Mesenchymal stem cell (in vitro differentiated cells and primary cell): ENCODE data around the gene PPP1R27.

Source experiments
- DNase-seq: peaks from one replicate; pipeline ENCODE4 v3.0.0-alpha.2; 2013
- H2AFZ ChIP-seq: one replicate; pipeline ENCODE4 v1.6.1; 2013; ENCODE audit warnings: low read depth, mild to moderate bottlenecking, control low read depth, inconsistent platforms, low read length, moderate library complexity
- H2AK5ac ChIP-seq: 2 replicates; pipeline ENCODE4 v1.6.1; 2013; ENCODE audit warnings: low read length, moderate library complexity, mild to moderate bottlenecking, inconsistent platforms; ENCODE audit not compliant: severe bottlenecking
- H2BK120ac ChIP-seq: one replicate; pipeline ENCODE4 v1.6.1; 2013; ENCODE audit warnings: low read depth, mild to moderate bottlenecking, inconsistent platforms, low read length, moderate library complexity
- H2BK12ac ChIP-seq, 2 experiments: one replicate each; pipeline ENCODE4 v1.6.1; 2013; ENCODE audit warnings: inconsistent platforms in 2 of 2, low read length in 2 of 2, mild to moderate bottlenecking in 2 of 2, moderate library complexity in 2 of 2, control low read depth in 1 of 2
- H2BK15ac ChIP-seq: one replicate; pipeline ENCODE4 v1.6.1; 2013; ENCODE audit warnings: mild to moderate bottlenecking, low read depth, inconsistent platforms; ENCODE audit not compliant: poor library complexity, severe bottlenecking
- H2BK5ac ChIP-seq: 2 replicates; pipeline ENCODE4 v1.6.1; 2013; ENCODE audit warnings: low read depth, mild to moderate bottlenecking, low read length, control low read depth, inconsistent platforms; ENCODE audit not compliant: poor library complexity, severe bottlenecking
- H3K14ac ChIP-seq, 2 experiments: one replicate each; pipeline ENCODE4 v1.6.1; 2013; ENCODE audit warnings: inconsistent platforms in 2 of 2, low read length in 2 of 2, control low read depth in 1 of 2, mild to moderate bottlenecking in 1 of 2, moderate library complexity in 1 of 2
- H3K18ac ChIP-seq, 2 experiments: one replicate each; pipeline ENCODE4 v1.6.1; 2013; ENCODE audit warnings: inconsistent platforms in 2 of 2, low read length in 2 of 2, control low read depth in 1 of 2, low read depth in 1 of 2, mild to moderate bottlenecking in 1 of 2
- H3K23ac ChIP-seq, 2 experiments: one replicate each; pipeline ENCODE4 v1.6.1; 2013; ENCODE audit warnings: inconsistent platforms in 2 of 2, low read length in 2 of 2, mild to moderate bottlenecking in 2 of 2, moderate library complexity in 2 of 2, control low read depth in 1 of 2
- H3K27ac ChIP-seq: 2 replicates; pipeline ENCODE4 v1.5.1; 2013; ENCODE audit warnings: mild to moderate bottlenecking, moderate library complexity, low read length, control low read depth, inconsistent platforms; ENCODE audit not compliant: poor library complexity, severe bottlenecking
- H3K27me3 ChIP-seq, 2 experiments: 2 replicates each; pipeline versions ENCODE4 v1.6.1 to v1.7.0; 2013; ENCODE audit warnings: low read length in 2 of 2, mild to moderate bottlenecking in 2 of 2, moderate library complexity in 2 of 2, control low read depth in 1 of 2, inconsistent platforms in 1 of 2; ENCODE audit not compliant: control insufficient read depth in 1 of 2, insufficient read depth in 1 of 2
- H3K36me3 ChIP-seq, 2 experiments: 2 replicates each; pipeline versions ENCODE4 v1.6.1 to v1.7.0; 2013; ENCODE audit warnings: low read length in 2 of 2, control low read depth in 1 of 2, inconsistent platforms in 1 of 2, low read depth in 1 of 2, mild to moderate bottlenecking in 1 of 2; ENCODE audit not compliant: insufficient read depth in 2 of 2, control insufficient read depth in 1 of 2
- H3K4ac ChIP-seq, 2 experiments: one replicate each; pipeline ENCODE4 v1.6.1; 2013; ENCODE audit warnings: inconsistent platforms in 2 of 2, low read length in 2 of 2, mild to moderate bottlenecking in 2 of 2, moderate library complexity in 2 of 2, control low read depth in 1 of 2, low read depth in 1 of 2
- H3K4me1 ChIP-seq: 2 replicates; pipeline ENCODE4 v1.6.1; 2013; ENCODE audit warnings: low read depth, low read length, control low read depth; ENCODE audit not compliant: control insufficient read depth, insufficient read depth
- H3K4me2 ChIP-seq: 2 replicates; pipeline ENCODE4 v1.6.1; 2013; ENCODE audit warnings: low read length, mild to moderate bottlenecking, inconsistent platforms; ENCODE audit not compliant: poor library complexity, severe bottlenecking
- H3K4me3 ChIP-seq, 2 experiments: 2 replicates each; pipeline versions ENCODE4 v1.5.1 to v1.7.0; 2013; ENCODE audit warnings: low read length in 2 of 2, mild to moderate bottlenecking in 2 of 2, control low read depth in 1 of 2, low read depth in 1 of 2; ENCODE audit not compliant: insufficient read depth in 1 of 2
- H3K79me1 ChIP-seq: replicated peaks from 2 replicates; pipeline ENCODE4 v1.6.1; 2013; ENCODE audit warnings: mild to moderate bottlenecking, control low read depth, low read length, inconsistent platforms; ENCODE audit not compliant: poor library complexity, severe bottlenecking
- H3K9ac ChIP-seq: 2 replicates; pipeline ENCODE4 v1.7.0; 2013; ENCODE audit warnings: mild to moderate bottlenecking, low read length, moderate library complexity
- H3K9me3 ChIP-seq: 2 replicates; pipeline ENCODE4 v1.7.0; 2013; ENCODE audit warnings: mild to moderate bottlenecking, low read length; ENCODE audit not compliant: control insufficient read depth
- H4K8ac ChIP-seq: one replicate; pipeline ENCODE4 v1.6.1; 2013; ENCODE audit warnings: inconsistent platforms, mild to moderate bottlenecking, low read length, moderate library complexity
- H4K91ac ChIP-seq: one replicate; pipeline ENCODE4 v1.6.1; 2013; ENCODE audit warnings: mild to moderate bottlenecking, low read length, inconsistent platforms
- WGBS: methylation state at CpG from one replicate; pipeline ENCODE4 v1.1.7; 2013; ENCODE audit warnings: mixed read lengths; 5-methylcytosine and 5-hydroxymethylcytosine counted together

PPP1R27 gene

GRCh38 chr17:81844887-81845286, 10.0 kb upstream of the PPP1R27 start:
- no peaks in the 10 kb centered on the region for H3K9me3 ChIP-seq
- H3K4me3 ChIP-seq, result no peak overlapping the region
- no peak overlapping the region for H3K18ac ChIP-seq
- peaks cover 68 to 78% of the 10 kb centered on the region in 2 experiments for H3K36me3 ChIP-seq
- no peak overlapping the region for H4K91ac ChIP-seq
- no peak overlapping the region for H3K27ac ChIP-seq
- H3K23ac ChIP-seq, result no peak overlapping the region
- no peak overlapping the region for H3K4ac ChIP-seq
- H2BK12ac ChIP-seq, result no peak overlapping the region
- H2BK15ac ChIP-seq, result no peak overlapping the region
- no peak overlapping the region for H2AFZ ChIP-seq
- H3K79me1 ChIP-seq, result peaks cover 21% of the 10 kb centered on the region
- H3K4me1 ChIP-seq, result peaks cover 7% of the 10 kb centered on the region
- no peak overlapping the region for H3K4me2 ChIP-seq
- H3K27me3 ChIP-seq, result no peaks in the 10 kb centered on the region
- H2AK5ac ChIP-seq, result no peak overlapping the region
- H3K14ac ChIP-seq, result no peak overlapping the region
- no peak overlapping the region for H2BK120ac ChIP-seq
- no peak overlapping the region for H2BK5ac ChIP-seq
- H3K9ac ChIP-seq, result no peak overlapping the region
- no peak for DNase-seq
- 94% methylated on average over 13 of the region's 13 CpGs for WGBS
- H4K8ac ChIP-seq, result no peak overlapping the region

DNA sequence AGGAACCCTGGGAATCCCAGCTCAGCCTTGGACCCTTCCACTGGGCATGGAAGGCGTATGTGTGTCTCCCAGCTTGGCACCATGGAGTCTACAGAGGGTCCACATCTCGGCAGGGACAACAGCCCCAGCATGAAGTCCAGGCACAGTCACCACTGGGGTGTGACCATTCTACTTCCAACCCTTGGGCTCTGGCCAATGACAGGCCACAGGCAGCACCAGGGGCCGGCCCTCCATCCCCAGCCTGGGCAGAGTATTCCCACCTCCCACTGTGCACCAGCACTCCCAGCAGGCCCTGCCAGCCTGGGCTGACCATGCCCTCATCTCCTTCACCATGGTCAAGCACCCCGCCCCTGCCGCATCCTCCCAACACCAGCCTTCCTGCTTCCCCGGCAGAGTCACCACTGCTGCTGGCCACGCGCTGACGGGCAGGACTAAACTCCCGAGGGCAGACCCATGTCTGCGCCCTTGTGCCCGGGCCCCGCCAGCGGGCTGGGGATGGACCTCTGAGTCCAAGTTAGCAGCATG, 9.5 kb upstream of the PPP1R27 start:
- DNase-seq, result no peak
- peaks cover 66 to 76% of the 10 kb centered on the region in 2 experiments for H3K36me3 ChIP-seq
- no peak overlapping the region for H3K9ac ChIP-seq
- H3K18ac ChIP-seq, result no peak overlapping the region
- no peak overlapping the region for H3K4me2 ChIP-seq
- H3K4me3 ChIP-seq, result no peak overlapping the region
- H3K27ac ChIP-seq, result no peak overlapping the region
- H3K23ac ChIP-seq, result no peak overlapping the region
- no peak overlapping the region for H2BK15ac ChIP-seq
- WGBS, result 94% methylated on average over 14 of the region's 14 CpGs
- no peak overlapping the region for H2AFZ ChIP-seq
- no peak overlapping the region for H2BK120ac ChIP-seq
- no peak overlapping the region for H2BK12ac ChIP-seq
- no peak overlapping the region for H2BK5ac ChIP-seq
- H3K4ac ChIP-seq, result no peak overlapping the region
- H4K91ac ChIP-seq, result no peak overlapping the region
- peaks cover 20% of the 10 kb centered on the region for H3K79me1 ChIP-seq
- H3K27me3 ChIP-seq, result no peaks in the 10 kb centered on the region
- no peak overlapping the region for H2AK5ac ChIP-seq
- H4K8ac ChIP-seq, result no peak overlapping the region
- no peaks in the 10 kb centered on the region for H3K9me3 ChIP-seq
- H3K4me1 ChIP-seq, result peaks cover 7% of the 10 kb centered on the region
- H3K14ac ChIP-seq, result no peak overlapping the region

DNA sequence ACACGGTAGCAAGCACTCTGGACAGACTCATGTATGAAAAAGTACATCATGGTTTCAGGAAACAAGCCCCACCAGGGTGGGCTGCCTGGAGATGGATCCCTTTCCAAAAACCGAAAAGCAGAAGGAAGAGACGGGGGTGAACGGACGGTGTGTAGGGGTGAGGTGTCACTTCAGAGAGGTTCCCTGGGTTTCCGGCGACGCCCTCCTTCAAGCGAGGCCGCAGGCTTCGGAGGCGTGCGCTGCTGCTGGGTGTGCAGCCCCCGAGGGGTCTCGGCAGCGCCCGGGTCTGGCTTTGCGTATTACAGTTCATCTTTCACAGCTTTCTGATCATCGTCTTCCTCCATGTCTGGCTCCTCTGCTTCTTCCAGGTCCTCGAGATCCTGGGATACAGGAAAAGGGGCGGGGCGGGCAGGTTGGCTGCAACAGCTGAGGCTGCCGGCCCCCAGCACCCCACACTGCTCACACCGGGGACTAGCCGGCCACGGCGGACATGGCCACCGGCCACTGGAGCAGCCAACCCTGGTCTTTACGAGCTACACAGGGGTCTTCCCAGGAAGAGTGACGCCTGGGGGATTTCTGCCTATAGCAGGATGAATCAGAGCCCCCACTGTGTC, 9.0 kb upstream of the PPP1R27 start:
- Histone ChIP-seq H2BK15ac (no peak overlapping the region), H4K8ac (no peak overlapping the region), H3K4me1 (peaks cover 7% of the 10 kb centered on the region), H3K27me3 (no peaks in the 10 kb centered on the region), H3K36me3 (peaks cover 61 to 70% of the 10 kb centered on the region in 2 experiments), H4K91ac (no peak overlapping the region), H2BK12ac (no peak overlapping the region), H3K4ac (no peak overlapping the region), H3K4me3 (no peak overlapping the region), H3K9me3 (no peaks in the 10 kb centered on the region), H3K14ac (no peak overlapping the region), H2BK5ac (no peak overlapping the region), H2AK5ac (no peak overlapping the region), H2BK120ac (no peak overlapping the region), H3K23ac (no peak overlapping the region), H3K27ac (no peak overlapping the region), H2AFZ (no peak overlapping the region), H3K4me2 (no peak overlapping the region), H3K79me1 (peaks cover 20% of the 10 kb centered on the region), H3K18ac (no peak overlapping the region), H3K9ac (no peak overlapping the region)
- 97% methylated on average over 30 of the region's 30 CpGs for WGBS
- DNase-seq, result no peak

DNA sequence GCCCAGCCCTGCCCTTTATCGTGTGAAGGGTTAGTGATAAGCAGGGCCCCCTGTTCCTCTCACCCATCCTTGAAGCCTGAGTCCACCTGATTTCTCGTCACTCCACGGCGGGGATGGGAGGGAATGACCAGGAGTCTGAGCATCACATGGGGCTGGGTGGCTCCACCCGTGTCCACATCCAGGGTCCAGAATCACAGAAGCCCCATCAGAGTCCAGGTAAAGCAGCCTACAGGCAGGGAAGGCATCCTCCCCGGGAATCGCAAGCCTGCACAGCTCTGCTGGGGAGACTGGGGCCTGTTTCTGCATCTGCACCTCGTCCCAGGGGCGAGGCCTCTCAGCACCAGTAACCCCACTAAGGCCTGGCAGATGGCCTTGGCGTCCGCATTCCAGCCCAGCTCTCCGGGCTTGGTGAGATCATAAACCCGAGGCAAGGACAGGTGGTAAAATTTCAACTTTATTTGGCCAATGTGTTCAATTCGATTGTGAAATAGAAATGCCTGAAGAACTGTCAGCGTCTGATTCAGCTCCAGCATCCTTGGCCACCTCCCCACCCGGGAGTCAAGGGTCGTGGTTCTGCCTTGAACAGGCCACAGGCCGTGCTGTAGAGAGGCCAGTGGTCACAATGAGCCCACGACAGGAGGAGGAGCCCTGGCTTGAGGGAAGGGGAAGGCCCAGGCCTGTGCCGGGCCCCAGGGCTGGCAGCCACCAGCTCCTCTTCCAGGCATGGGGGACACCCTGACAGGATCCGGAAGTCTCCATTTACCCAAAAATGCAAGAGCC, 8.1 kb upstream of the PPP1R27 start:
- H3K18ac ChIP-seq, result no peak overlapping the region
- no peak overlapping the region for H3K4me2 ChIP-seq
- DNase-seq, result no peak
- no peak overlapping the region for H2BK15ac ChIP-seq
- no peak overlapping the region for H2BK5ac ChIP-seq
- H2BK120ac ChIP-seq, result no peak overlapping the region
- peaks cover 20% of the 10 kb centered on the region for H3K79me1 ChIP-seq
- H3K9me3 ChIP-seq, result no peaks in the 10 kb centered on the region
- H3K27me3 ChIP-seq, result no peaks in the 10 kb centered on the region
- 91% methylated on average over 21 of the region's 21 CpGs for WGBS
- H3K4me3 ChIP-seq, result no peak overlapping the region
- no peak overlapping the region for H3K4ac ChIP-seq
- H4K8ac ChIP-seq, result no peak overlapping the region
- no peak overlapping the region for H3K23ac ChIP-seq
- no peak overlapping the region for H2AK5ac ChIP-seq
- H3K4me1 ChIP-seq, result peaks cover 7% of the 10 kb centered on the region
- H2AFZ ChIP-seq, result no peak overlapping the region
- peaks cover 57 to 65% of the 10 kb centered on the region in 2 experiments for H3K36me3 ChIP-seq
- H2BK12ac ChIP-seq, result no peak overlapping the region
- no peak overlapping the region for H3K14ac ChIP-seq
- H3K9ac ChIP-seq, result peak overlapping the region; percentile 47
- no peak overlapping the region for H3K27ac ChIP-seq
- H4K91ac ChIP-seq, result no peak overlapping the region
